NCI-H2107 (cell line): ENCODE results near the gene PRKG1.
"Not testable (repeated sequence)": the region's sequence is repeated elsewhere in the genome, so short reads cannot be mapped to it uniquely, and the experiment has no call there.

Source experiments
- DNase-seq: peaks from one replicate; lab custom pipeline; 2025; lab: John Stamatoyannopoulos, UW

The PRKG1 gene

DNA sequence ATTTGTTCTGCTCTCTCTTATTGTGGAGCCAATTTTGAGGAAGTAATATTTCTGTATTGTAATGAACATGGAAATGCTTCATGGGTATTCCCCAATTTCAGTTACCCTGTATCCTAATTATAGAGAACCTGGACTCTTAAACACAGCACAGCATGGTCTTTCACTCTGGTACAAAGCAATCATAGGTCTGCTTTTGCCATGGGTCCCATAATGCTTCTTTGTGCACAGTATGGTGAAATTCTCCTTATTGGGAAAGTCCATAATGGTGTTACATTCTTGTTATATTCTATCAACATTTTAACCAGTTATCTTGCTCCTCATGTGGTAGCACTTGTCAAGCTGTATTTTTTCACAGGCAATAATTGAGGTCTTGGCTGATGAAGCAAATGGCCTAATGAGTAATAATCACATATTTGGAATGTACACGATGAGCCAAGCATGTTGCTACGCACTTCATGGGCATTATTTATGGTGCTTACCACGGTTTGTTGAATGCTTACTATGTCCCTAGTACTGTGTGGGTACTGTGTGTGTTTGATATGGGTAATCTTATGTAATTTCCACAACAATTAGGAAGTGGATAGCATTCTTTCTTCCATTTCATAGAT is 42.9 kb downstream of the PRKG1 start:
- no peak for DNase-seq

DNA sequence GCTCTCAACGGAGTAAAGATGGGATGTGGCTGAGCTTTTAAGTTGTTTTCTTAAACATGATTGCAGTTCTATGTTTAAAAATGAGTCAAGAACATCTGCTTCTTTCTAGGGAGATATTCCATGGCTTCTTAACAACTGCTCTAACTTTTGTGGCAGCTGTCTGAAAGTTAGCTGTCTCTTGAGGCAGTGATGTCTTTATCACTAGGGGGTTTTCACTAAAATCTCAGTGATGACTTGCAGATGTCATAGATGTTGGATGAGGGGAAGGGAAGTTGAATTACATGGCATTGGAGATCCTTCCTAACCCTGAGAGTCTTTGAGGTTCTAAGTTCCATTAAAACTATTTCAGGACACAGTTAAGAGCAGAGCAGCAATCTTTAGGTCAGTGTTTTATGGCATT is 43.5 kb downstream of the PRKG1 start:
- no peak for DNase-seq

DNA sequence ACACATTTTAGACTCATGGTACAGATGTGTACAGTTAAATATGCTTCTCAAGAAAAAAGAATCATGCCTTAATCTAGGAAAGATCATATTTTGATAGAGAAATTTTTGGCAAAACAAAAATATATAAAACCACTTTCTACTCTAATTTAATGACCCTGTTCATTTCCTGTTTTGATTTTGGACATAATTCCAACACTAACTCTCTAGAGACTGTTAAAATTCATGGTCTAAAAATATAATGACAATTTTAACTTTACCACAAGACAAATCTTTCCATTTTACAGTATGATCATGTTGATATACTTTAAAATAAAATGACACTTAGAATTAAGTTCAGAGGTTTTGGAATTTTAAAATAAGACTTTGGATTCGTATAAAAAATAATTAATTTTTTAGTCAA is 45.2 kb downstream of the PRKG1 start:
- DNase-seq, result no peak

DNA sequence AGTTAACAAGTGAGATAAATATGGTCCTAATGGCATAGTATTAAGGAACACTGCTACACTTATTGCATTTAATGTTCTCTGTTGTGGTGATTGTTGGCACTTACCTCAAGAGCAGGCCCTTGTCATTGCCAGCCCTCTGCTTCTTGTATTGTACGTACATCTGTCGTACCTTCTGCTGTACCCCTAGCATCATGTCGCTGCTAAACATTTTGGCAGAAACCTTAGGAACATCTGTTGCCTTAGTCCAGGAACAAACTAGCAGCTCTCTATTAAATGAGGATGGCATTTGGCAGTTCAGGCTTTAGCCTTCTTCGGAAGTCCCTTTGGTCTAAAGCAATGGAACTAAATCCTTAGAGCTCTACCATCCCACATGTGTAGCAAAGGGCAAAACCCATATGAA is 47.6 kb downstream of the PRKG1 start:
- DNase-seq, result no peak

DNA sequence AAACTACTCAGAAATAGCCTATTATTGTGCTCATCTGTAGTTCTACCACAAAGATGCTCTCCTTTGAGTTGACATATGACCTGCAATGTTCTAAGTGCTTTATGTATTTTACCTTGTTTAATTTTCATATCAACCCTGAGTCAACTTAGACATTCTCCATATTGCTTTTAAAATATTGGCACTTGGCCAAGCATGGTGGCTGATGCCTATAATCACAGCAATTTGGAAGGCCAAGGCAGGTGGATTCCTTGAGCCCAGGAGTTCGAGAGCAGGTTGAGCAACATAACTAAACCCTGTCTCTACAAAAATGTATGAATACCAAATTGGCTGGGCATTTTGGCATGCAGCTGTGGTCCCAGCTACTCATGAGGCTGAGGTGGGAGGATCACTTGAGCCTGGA is 50.6 kb downstream of the PRKG1 start:
- DNase-seq, result no peak

DNA sequence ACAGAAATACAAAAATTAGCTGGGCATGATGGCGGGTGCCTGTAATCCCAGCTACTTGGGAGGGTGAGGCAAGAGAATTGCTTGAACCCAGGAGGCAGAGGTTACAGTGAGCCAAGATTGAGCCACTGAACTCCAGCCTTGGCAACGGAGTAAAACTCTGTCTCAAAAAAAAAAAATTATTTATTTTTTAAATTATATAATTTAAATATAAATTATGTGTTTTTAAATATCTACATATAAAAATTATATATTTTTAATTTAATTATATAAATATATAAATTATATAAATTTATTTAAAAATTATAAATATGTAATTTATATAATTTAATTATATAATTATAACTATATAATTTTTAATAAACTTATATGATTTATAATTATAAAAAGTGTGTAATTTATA is 51.2 kb downstream of the PRKG1 start:
- DNase-seq, result no peak

DNA sequence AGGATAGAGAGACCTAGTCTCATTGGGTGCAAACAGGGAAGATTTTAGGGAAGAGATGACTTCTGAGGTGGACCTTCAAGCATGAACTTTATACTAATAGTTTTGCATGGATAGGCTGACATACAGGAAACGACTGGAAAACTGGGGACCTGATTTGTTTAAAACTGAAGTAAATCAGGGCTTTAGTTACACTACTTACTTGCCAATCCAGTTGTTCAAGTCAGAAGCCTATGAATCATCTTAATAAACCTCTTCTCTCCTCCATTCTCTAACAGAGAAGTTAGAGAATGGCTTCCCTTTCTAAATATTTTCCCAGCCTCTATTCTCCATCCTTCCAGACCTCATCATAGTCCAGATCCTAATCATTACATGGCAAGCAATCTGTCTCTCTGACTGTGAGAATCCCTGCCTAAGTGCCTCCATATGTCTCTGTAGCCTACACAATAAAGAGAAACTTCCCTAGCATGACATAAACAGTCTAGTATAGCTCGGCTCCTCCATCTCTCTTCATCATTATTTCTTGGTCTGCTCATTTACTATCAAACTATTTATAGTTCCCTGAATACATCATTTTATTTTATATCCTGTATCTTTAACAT is 55.8 kb downstream of the PRKG1 start:
- DNase-seq, result no peak

DNA sequence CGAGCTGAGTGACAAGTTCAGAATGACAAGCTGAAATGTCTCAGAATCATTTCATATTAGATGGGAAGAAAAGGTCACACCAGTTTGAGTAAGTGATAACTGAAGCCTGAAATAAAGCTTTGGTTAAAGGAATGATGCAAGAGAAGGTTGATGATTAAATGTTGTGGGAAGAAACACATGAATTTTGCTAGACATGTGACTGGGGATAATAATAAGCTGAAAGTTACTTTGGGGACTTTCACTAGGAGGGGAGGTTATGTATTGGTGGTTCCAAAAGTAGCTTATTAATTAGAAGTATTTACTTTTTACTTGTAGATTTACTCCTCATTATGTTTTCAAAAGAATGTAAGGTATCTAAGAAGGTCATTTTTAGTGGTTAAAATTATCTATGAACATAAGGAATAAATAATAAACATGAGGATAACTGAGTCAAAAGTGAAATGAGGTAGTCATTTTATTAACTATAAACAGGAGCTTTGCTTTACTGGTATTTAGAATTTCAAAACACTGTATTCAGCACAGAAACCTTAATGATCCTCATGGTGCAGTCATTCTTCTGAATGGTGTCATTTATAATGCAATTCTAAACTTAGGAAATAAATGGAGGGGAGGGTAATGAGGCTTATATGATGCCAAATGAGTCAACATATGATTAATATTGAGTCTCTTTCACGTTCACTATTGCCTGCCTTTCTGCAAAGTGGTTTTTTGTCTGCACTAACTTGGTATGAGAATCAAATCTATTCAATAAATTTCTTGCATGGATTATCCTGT is 63.7 kb downstream of the PRKG1 start:
- no peak for DNase-seq

DNA sequence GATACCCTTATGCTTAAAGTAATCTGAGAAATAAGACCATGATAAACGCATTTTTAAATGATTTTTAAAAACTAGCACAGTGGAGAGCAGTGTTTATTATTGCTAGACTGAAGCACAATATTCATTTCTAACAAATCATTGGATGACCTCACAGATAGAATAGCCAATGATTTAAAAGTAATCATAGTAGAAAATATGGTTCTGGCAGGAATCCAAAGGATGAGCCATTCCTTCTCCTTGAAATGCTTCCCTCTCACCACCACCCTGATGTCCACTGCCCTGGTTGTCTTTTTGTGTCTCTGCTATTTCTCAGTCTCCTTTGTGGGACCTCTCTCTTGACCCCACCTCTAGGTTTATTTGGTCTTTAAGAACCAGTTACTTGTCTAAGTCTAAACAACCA is 64.9 kb downstream of the PRKG1 start:
- DNase-seq, result no peak

DNA sequence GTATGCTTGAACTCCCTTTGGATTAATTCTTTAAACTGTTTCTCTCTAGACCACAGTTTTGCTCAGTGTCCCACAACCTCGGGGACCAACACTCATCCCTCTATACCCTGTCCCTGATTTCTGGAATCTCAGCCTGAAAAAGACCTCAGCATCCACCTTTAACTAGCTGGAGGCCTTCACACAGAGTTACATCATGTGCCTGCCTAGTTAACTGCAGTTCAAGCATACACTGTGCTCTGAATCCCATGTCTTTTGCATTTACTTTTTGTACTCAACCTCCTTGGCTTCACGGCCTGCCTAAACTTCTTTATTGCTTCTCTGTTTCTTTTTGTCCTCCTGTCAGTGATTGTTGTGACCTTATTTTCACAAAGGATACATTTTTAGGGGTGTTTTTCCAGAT is 66.7 kb downstream of the PRKG1 start:
- DNase-seq, result no peak

DNA sequence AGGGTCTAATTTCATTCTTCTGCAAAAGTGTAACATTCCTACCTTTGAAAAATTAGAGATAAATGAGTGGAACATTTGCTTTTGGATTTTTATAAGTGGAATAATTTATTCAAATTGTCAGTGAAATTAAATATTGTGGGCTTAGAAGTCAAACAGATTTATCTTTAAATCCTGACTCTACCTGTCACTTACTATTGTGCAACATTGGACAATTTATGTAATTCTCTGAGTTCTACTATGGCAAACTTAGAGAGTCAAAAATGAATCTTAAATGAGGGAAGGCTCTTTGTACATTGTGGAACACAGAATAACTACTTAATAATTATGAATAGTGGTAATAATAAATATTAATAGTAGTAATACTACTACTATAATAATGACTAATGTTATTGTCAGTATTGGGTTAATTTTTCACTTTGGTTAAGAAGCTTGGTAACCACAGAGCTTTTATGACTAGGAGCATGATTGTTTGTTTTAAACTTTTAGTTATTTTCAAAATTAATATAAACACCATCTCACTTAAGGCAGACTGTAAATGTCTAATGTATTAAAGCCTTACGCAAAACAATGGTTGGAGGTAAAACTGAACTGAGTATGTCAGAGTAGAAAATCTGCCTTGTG is 70.0 kb downstream of the PRKG1 start:
- DNase-seq, result no peak

DNA sequence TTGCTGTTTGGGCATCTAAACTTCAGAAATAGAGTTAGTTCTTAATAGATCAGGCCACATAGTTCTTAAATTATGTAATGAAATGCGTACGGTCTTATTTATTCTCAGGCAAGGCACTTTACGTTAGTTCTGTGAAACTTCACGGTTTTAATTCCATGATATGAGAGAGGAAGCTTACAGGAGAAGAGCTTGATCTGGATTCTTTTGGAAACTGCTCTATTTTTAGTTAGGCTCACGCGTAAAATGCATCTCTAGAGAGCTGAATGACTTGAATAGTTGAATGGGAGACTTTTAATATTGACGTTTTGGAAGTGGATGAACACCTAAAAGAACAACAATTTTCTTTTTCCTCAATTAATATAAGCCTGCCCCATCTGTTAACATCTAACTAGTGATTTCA is 71.1 kb downstream of the PRKG1 start:
- DNase-seq, result no peak

DNA sequence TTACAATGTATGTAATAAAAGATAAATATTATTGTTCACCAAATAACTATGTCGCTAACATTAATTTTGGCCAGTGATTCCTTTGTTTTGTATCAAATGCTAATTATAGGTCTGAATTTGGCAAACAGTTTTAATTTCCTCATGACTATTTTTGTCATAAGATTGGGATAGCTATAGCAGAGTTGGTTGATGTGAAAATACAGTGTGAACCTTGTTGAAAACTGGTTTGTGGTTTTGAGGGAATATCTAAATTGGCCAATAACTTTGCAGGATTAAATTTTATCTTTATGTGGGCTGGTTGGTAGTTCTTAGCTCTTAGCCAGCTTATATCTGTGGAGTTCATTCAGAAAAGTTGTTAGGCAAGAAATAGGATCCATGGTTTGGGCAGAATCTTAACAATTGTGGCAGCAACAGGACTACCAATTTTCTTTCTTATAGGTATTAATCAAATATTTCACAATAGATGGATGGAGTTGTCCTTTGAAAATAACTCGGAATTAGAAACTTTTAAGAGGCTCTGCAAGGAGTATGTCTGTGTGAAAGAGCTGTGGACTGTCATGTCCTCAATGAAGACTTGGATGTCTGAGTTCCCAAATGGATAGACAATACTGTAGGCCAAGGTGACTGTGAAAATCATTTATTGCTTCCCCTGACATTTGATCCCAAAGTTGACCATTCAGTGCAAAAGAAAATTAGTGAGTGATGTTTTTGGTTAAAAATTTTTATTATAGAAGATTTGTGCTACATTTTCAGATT is 73.5 kb downstream of the PRKG1 start:
- no peak for DNase-seq

DNA sequence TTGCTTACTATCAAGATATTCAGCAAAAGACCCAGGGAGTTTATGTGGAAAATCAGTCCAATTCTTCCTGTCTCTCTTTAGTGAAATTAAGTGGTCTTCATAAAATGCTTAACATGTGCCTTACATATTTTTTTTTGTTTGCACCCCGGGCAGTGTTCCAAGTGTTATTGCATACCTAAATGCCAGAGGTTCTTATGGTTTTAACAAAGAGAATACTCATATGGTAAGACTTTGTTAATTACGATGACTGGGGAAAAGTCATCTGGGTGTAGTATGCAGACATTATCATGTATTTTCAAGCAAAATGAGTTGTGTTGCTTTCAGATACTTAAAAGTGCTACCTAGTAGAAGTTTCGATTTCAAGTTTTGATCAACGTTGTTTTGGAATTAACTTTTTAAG is 82.6 kb downstream of the PRKG1 start:
- DNase-seq, result no peak

DNA sequence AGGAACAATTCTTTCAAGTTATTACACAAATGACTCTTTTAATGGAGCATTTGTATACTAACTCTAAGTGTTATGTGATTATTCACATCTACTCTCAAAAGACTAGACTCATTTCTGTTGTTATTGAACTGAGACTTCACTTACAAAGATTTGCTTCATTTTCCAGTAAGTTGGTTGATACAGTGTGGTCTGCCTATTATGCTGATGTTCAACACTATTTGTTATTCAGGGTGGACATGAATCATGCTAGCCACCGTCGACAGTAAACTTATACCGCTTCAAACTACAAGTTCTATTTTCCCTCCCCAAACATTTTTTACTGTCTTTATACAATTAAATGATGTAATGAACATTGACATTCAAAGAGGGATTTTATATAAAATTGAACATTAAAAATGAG is 84.5 kb downstream of the PRKG1 start:
- no peak for DNase-seq

DNA sequence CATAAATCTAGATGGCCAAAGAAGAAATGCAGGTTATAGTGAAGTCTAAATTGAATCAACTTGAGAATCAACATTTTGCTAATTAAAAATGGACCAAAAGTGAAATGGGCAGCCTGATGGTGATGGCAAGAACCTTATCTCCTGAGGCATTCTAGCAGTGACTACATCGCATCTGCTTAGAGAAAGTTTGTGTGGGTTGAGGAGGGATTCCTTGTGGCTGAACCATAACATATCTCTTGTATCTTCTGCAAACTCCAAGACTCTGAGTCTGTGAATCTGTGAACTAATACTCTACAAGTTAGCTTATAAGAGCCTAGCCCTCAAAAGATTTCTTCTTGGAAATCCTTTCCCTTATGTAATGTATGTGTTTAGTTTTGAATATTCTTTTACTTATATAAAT is 85.6 kb downstream of the PRKG1 start:
- DNase-seq, result no peak

DNA sequence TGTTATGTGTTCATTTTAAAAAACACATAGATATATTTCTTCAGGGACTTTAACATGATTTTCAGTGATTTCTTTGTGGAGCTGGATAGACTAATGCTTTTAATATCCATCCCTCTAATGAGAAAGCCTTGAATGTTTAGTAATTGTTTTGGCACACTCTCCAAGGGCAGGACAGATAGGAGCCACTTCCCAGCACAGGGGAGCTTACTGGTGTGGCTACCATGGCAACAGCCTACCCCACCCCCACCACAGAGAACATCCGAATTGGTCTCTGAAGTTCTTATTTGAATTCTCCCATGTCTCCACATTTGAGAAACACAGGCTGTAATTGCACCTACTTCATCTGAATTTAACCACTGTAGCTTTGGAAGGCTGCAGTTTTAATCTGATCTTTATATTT is 87.7 kb downstream of the PRKG1 start:
- no peak for DNase-seq

DNA sequence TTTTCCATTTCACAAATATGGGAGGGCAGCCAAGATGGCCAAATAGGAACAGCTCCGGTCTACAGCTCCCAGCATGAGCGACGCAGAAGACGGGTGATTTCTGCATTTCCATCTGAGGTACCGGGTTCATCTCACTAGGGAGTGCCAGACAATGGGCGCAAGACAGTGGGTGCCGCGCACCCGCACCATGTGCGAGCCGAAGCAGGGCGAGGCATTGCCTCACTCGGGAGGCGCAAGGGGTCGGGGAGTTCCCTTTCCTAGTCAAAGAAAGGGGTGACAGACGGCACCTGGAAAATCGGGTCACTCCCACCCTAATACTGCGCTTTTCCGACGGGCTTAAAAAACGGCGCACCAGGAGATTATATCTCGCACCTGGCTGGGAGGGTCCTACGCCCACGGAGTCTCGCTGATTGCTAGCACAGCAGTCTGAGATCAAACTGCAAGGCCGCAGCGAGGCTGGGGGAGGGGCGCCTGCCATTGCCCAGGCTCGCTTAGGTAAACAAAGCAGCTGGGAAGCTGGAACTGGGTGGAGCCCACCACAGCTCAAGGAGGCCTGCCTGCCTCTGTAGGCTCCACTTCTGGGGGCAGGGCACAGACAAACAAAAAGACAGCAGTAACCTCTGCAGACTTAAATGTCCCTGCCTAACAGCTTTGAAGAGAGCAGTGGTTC is 89.2 kb downstream of the PRKG1 start:
- not testable (repeated sequence) for DNase-seq

DNA sequence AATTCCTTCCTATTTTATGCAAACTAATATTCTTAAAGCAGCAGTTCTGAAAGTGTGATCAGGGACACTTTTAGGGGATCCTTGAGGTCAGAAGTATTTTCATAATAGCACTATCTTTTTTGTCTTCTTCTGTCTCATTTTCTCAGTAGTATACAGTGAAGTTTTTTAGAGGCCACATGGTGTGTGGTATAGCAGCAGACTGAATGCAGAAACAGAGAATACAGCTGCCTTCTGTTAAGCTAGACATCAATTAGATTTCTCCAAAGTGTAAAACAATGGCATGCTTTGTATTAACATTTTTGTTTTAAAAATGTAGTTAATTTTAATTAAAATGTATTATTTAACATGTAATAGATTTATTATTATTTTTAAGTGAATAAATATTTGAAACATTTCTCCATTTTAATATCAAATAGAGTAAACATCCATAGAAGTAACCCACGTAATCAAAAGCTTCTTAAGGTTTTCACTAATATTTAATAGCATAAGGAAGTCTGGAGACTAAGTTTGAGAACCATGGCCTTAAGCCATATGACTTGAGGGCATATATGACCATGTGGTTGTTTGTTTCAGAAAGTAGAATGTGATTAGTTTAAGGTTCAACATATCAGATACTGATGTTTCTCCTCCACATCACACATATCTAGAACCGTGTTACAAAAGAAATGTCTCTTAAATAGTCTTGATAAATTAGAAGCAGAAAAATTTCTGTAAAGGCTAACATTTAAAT is 94.0 kb downstream of the PRKG1 start:
- no peak for DNase-seq

DNA sequence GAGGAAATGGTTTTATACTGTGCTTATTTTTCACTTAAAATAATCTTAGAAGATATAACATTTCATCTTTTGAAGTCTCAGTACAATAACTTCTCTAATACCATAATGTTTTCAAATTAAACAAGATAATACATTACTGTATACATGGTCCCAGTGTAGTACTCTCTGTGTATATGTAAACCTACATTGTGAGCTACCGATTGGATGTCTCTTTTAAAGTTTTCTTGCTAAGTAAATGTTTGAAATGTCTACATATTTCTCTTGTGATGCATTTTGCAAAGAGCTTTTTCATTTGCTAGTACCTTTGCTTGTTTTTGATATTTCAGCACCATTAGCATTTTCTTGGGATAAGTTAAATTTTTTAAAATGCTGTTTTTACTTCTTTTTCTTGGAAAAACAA is 94.8 kb downstream of the PRKG1 start:
- DNase-seq, result no peak
